ENCODE measurements around the gene REM2.

REM2 gene

GRCh38 chr14:22872833-22873520 is 10.0 kb upstream of the REM2 start:
- DNase-seq (ENCODE audit: low spot score), result no peak

- DNase-seq (ENCODE audit: low spot score), result no peak
Observed at GRCh38 chr14:22875003-22875747, 7.8 kb upstream of the REM2 start.

GRCh38 chr14:22875748-22876319 is 7.2 kb upstream of the REM2 start:
- DNase-seq (ENCODE audit: low spot score), result no peak

- DNase-seq (ENCODE audit: low spot score), result no peak
Observed at GRCh38 chr14:22877000-22877501, 6.0 kb upstream of the REM2 start.

GRCh38 chr14:22878271-22879246 is 4.5 kb upstream of the REM2 start:
- no peak for DNase-seq (ENCODE audit: low spot score)

GRCh38 chr14:22882064-22882463 is 958 bp upstream of the REM2 start:
- no peak for DNase-seq (ENCODE audit: low spot score)

GRCh38 chr14:22882529-22883172 is 371 bp upstream of the REM2 start:
- peak; percentile 73 for DNase-seq (ENCODE audit: low spot score)

- DNase-seq (ENCODE audit: low spot score), result no peak
Observed at GRCh38 chr14:22884076-22884737, 1.2 kb downstream of the REM2 start.

GRCh38 chr14:22884738-22885523 is 1.9 kb downstream of the REM2 start:
- DNase-seq (ENCODE audit: low spot score), result no peak

GRCh38 chr14:22885975-22886374 is 3.0 kb downstream of the REM2 start:
- DNase-seq (ENCODE audit: low spot score), result no peak

GRCh38 chr14:22886500-22887259 is 3.7 kb downstream of the REM2 start:
- peak; percentile 64 for DNase-seq (ENCODE audit: low spot score)

GRCh38 chr14:22887260-22887989 is 4.4 kb downstream of the REM2 start:
- DNase-seq (ENCODE audit: low spot score), result peak; percentile 94

GRCh38 chr14:22887990-22888378 is 5.0 kb downstream of the REM2 start:
- DNase-seq (ENCODE audit: low spot score), result no peak

GRCh38 chr14:22888662-22889061 is 5.6 kb downstream of the REM2 start:
- no peak for DNase-seq (ENCODE audit: low spot score)

GRCh38 chr14:22890416-22890815 is 7.4 kb downstream of the REM2 start:
- no peak for DNase-seq (ENCODE audit: low spot score)

- DNase-seq (ENCODE audit: low spot score), result no peak
Observed at GRCh38 chr14:22892488-22892887, 9.5 kb downstream of the REM2 start.

- DNase-seq (ENCODE audit: low spot score), result no peak
Observed at GRCh38 chr14:22893706-22894105, 10.7 kb downstream of the REM2 start.

- no peak for DNase-seq (ENCODE audit: low spot score)
Observed at GRCh38 chr14:22895402-22895801, 12.4 kb downstream of the REM2 start.

Data from SK-N-DZ (cell line).